GM18526 (cell line): Measurements from ENCODE around the gene LDHA.

ENCODE experiments used
- POLR2A ChIP-seq: IDR thresholded peaks from 3 replicates; pipeline ENCODE4 v1.6.1; 2011; ENCODE audit not compliant: insufficient read length; ENCODE audit errors: extremely low read depth

Gene LDHA

GRCh38 chr11:18394275-18394927 is at the start of gene LDHA:
TSS of gene LDHA (plus strand) at chr11:18394563. CDS start at chr11:18396843, 2,280 bp downstream.
- TF ChIP-seq POLR2A, result peak; percentile 100

GRCh38 chr11:18347471-18348125 is 46.8 kb upstream of the LDHA start:
- TF ChIP-seq POLR2A, result no peak

DNA sequence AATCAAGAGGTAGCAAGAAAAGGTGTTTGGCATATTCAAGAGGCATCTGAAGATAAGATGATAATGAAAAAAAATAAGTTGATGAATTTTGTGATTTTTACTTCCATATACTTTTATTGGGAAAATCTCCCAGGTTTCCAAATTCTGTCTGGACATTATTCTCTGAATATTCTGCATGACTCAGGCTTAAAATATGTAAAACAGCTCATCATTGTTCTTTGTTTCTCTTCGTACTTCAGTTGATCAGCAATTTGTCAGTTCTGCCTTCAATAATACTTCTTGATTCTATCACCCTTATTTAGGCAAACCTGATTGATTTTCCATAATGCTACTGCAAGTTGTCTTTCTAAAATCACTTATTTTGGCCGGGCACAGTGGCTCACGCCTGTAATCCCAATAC is 41.8 kb upstream of the LDHA start:
- TF ChIP-seq POLR2A, result no peak

DNA sequence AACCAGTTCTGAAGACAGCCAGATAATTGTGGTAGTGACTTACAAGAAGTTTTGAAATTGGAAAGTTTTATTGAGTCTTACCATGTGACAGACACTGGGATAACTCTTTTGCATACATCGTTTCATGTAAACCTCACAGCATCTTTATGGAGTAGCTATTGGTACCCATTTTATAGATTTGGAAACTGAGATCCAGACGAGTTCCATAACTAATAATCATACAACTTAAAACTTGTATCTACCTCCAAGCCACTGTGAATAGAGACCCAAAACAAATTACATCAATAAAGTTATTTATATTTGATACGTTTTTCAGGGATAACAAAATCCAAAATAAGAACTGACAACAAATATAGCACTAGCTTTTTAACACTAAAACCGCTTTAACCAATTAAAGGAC is 35.7 kb upstream of the LDHA start:
- TF ChIP-seq POLR2A, result no peak

DNA sequence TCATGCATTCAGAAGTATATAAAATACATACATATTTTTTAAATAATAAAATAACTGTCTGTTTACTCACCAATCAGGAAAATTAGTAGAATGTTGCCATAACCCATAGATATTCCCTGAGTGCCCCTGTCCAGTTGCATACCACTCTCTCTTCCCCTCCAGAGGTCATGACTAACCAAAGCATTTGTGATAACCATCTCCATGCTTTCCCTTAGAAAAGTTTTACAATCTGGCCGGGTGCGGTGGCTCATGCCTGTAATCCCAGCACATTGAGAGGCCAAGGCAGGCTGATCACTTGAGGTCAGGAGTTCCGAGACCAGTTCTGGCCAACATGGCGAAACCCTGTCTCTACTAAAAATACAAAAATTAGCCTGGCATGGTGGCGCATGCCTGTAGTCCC is 33.2 kb upstream of the LDHA start:
- no peak for TF ChIP-seq POLR2A

- no peak for TF ChIP-seq POLR2A
These were observed 29.8 kb upstream of the LDHA start for GRCh38 chr11:18364495-18365073.

GRCh38 chr11:18365741-18366140 is 28.6 kb upstream of the LDHA start:
- no peak for TF ChIP-seq POLR2A

DNA sequence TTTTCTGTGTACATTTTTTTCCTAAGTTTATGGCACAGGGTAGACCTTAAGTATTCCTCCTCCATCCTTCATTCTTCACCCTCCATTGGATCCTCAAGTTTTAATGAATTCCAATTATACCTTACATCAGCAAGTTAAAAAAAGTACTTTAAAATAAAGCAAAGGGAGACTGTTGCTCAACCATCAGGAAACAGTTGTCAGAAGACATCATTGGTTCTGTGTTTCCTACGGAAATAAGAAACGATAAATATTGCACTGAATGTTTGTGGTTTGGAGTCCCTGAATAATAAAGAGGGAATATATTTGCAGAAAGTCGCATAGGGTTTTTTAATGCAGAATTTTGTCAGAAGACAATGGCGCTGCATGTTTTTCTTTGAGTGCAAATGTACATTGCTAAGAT is 28.1 kb upstream of the LDHA start:
- TF ChIP-seq POLR2A, result no peak

- no peak for TF ChIP-seq POLR2A
These were observed 26.9 kb upstream of the LDHA start for GRCh38 chr11:18367431-18367830.

DNA sequence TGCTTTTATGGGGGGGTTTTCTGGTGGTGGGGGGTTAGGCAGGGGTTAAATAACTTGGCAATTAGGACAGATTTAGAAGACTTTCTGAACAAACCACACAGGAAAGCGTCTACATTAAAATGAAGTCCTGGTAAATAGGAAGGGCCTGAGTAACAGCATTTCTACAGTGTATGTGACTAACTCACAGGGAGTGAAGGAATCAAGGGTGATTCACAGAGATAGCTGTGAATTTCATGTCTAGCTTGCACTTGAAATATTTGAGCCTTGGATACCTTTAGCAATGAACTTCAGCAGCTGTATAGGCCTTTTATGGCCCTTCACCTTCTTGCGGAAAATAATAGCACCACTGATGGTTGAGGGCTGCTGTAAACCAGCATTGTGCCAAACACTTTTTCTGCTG is 26.1 kb upstream of the LDHA start:
- no peak for TF ChIP-seq POLR2A

DNA sequence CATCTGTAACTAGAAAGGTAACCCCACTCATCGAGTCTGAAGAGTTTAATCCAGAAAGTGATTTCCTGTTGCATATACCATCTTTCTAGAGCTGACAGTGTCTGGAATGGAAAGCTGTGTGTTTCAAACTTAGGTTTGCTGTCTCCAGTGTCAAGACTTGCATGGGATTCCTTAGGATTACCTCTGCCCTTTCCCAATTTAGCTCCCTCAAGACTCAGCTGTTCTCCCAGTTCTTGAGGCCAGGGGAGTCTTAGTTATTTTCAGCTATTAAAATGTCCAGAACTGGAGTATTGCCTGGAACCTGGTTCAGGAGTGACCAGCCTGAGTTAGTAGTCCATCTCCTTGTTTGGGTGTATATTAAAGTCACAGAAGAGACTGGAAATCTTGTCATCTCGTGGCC is 25.0 kb upstream of the LDHA start:
- no peak for TF ChIP-seq POLR2A

DNA sequence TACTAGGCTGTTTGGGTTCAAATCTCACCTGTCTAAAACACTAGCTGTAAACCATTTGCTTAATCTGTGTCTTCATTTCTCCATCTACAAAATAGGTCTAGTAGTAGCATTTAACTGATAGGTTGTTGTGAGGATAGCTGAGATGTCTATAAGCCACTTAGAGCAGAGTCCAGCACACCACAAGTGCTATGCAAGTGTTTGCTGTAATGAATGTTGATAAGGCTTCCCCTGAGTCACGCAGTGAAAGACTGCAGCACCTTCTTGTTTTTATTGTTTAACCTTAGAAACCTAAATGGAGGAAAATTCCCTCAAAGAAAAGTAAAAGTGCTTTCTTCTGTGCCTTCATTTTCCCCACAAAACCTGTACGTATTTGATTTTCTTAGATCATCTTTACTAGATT is 23.1 kb upstream of the LDHA start:
- no peak for TF ChIP-seq POLR2A

DNA sequence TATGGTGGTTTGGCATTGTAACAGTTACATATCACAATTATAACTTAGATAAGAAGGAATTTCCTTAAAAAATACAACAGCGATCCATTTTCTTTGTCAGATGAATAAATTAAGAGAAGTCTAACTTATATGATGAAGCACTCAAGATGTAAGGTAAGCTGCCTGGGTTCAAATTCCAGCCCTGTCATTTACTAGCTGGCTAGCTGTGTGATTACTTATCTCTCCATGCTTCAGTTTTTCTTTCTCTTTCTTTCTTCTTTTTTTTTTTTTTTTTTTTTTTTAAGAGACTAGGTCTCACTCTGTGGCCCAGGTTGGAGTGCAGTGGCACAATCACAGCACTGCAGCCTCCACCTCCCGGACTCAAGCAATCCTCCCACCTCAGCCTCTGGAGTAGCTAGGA is 22.2 kb upstream of the LDHA start:
- no peak for TF ChIP-seq POLR2A

DNA sequence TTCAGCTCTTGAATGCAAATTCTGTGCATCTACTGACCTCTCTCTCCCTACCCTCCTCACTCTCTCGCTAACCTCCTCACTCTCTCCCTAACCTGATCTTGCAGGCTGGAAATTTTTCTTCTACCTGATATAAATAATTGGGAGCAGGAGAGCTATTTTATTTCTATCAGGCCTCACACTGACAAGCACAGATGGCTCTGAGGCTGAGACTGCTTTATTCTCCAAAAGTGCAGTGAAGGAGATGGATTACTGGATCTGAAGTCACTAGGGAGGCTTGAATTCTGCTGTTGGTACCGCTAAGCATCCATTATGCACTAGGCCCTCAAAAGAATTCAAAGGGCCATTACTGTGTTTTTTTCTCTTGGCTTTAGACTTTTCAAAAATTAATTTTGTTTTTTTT is 19.4 kb upstream of the LDHA start:
- no peak for TF ChIP-seq POLR2A

DNA sequence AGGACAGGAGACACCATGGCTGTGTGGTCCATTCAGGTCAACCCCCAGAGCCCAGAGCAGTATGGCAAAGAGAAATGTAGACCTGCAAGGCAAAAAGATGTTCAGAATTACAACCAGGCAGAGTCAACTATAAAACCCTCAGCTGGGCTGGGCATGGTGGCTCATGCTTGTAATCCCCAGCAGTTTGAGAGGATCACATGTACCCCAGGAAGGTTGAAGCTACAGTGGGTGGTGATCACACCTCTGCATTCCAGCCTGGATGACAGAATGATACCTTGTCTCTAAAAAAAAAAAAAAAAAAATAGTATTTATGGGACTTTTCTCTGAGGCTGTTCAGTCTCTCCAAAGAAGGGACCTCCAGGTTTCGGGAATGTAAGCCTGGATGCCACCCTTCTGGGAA is 18.4 kb upstream of the LDHA start:
- no peak for TF ChIP-seq POLR2A

DNA sequence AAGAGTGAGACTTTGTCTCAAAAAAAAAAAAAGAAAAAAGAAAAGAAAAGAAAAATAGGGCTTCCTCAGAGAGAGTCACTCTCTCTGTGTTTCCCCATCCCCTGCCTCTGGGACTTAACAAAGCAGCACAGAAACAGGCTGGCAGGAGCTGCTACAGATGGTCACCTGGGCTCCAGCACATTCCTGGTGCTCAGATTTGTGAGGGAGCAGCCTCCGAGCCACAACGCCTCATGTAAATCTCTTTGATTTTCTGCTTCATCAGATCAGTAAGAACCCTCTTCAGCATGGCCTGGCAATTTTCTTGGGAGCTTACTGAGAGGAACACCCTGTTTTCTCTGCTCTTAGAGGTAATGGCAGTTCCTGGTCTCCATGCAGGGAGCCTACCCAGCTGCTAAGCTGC is 15.2 kb upstream of the LDHA start:
- TF ChIP-seq POLR2A, result no peak
